Ishikawa (cell line): ENCODE data around the gene GRID2IP.

Source experiments
- CEBPB ChIP-seq: IDR thresholded peaks from 2 replicates; pipeline ENCODE4 v1.6.1; 2012
- CREB1 ChIP-seq: IDR thresholded peaks from 2 replicates; pipeline ENCODE4 v1.6.1; 2012; ENCODE audit warnings: low read depth
- EGR1 ChIP-seq: IDR thresholded peaks from 2 replicates; pipeline ENCODE4 v1.6.1; 2012
- FOXM1 ChIP-seq: IDR thresholded peaks from 2 replicates; pipeline ENCODE4 v1.6.1; 2012; ENCODE audit warnings: low read depth, borderline replicate concordance
- MAX ChIP-seq: IDR thresholded peaks from 2 replicates; pipeline ENCODE4 v1.6.1; 2012
- NFIC ChIP-seq: IDR thresholded peaks from 2 replicates; pipeline ENCODE4 v1.6.1; 2012
- RAD21 ChIP-seq: IDR thresholded peaks from 2 replicates; pipeline ENCODE4 v1.6.1; 2012; ENCODE audit warnings: low read depth
- REST ChIP-seq: IDR thresholded peaks from 2 replicates; pipeline ENCODE4 v1.6.1; 2012; ENCODE audit warnings: low read depth, mild to moderate bottlenecking
- TCF12 ChIP-seq: IDR thresholded peaks from 2 replicates; pipeline ENCODE4 v1.6.1; 2012; ENCODE audit warnings: low read depth
- TEAD4 ChIP-seq: IDR thresholded peaks from 2 replicates; pipeline ENCODE4 v1.6.1; 2012
- YY1 ChIP-seq: IDR thresholded peaks from 2 replicates; pipeline ENCODE4 v1.6.1; 2012; ENCODE audit warnings: low read depth
- ZBTB7A ChIP-seq: IDR thresholded peaks from 2 replicates; pipeline ENCODE4 v1.6.1; 2012; ENCODE audit warnings: low read depth

GRID2IP gene

GRCh38 chr7:6536262-6537260 is 14.7 kb downstream of the GRID2IP start:
- TF ChIP-seq ZBTB7A = peak; percentile 75; the same call in 1 of the 2 replicates
- no peak for TF ChIP-seq REST
- no peak for TF ChIP-seq CEBPB

- TF ChIP-seq MAX (no peak), CEBPB (no peak), REST (no peak)
Observed at GRCh38 chr7:6533893-6534495, 17.3 kb downstream of the GRID2IP start.

- TF ChIP-seq NFIC (no peak), RAD21 (no peak), MAX (no peak), TEAD4 (no peak), YY1 (no peak), CREB1 (no peak)
Observed at GRCh38 chr7:6532516-6532915, 18.7 kb downstream of the GRID2IP start.

GRCh38 chr7:6531492-6532279 is 19.6 kb downstream of the GRID2IP start:
- no peak for TF ChIP-seq NFIC

- TF ChIP-seq ZBTB7A = peak; percentile 45; the same call in 1 of the 2 replicates
- no peak; the same call in 1 of the 2 replicates for TF ChIP-seq MAX
Observed at GRCh38 chr7:6530626-6531491, 20.4 kb downstream of the GRID2IP start.

- TF ChIP-seq MAX (no peak), NFIC (no peak), CEBPB (no peak), RAD21 (no peak), ZBTB7A (no peak), EGR1 (no peak), FOXM1 (no peak), TCF12 (no peak), CREB1 (no peak)
Observed at GRCh38 chr7:6529643-6530042, 21.6 kb downstream of the GRID2IP start.
